Pancreas (tissue), 10 donors: ENCODE measurements around the gene TRPM8. TPM values are rescaled to one million over a fixed set of nuclear protein-coding genes. Genes with fewer than 3 reads are reported as not detected.

ENCODE experiments used
- ATAC-seq, 4 donors: fragments of 200-7000 bp; cut with Tn5 transposase; one replicate each; pipeline versions ENCODE4 v1.8.0 to v1.9.1; 2020; ENCODE audit warnings: mild to moderate bottlenecking in 4 of 4, moderate library complexity in 4 of 4
- DNase-seq, 6 donors: peaks; one replicate each; pipeline ENCODE4 v3.0.0-alpha.2; 2020
- FAIRE-seq: peaks from 2 replicates; lab custom pipeline; 2012; peaks lifted over from hg19 to GRCh38; lab: Jason Lieb, UNC
- H3K27ac ChIP-seq, 4 donors: fragments of 200-600 bp; sonication (generic); 1 replicate in 3 of 4; 2 replicates in 1 of 4; pipeline versions ENCODE4 v1.5.0 to v1.8.0; 2020
- H3K27me3 ChIP-seq, 4 donors: fragments of 200-600 bp; one replicate each; pipeline ENCODE4 v1.8.0; 2021
- H3K36me3 ChIP-seq, 3 donors: fragments of 200-600 bp; sonication (generic) in 1 of 3; one replicate each; pipeline versions ENCODE4 v1.5.0 to v1.8.0; 2020 to 2021
- H3K4me1 ChIP-seq, 3 donors: fragments of 200-600 bp; one replicate each; pipeline ENCODE4 v1.8.0; 2021
- H3K4me3 ChIP-seq, 4 donors: fragments of 200-600 bp; sonication (generic) in 2 of 4; one replicate each; pipeline versions ENCODE4 v1.5.0 to v1.8.0; 2020 to 2021
- H3K9me3 ChIP-seq, 4 donors: fragments of 200-600 bp; one replicate each; pipeline ENCODE4 v1.8.0; 2021
- CTCF ChIP-seq, 4 donors: fragments of 200-600 bp; sonication (generic) in 3 of 4; IDR thresholded peaks; one replicate each; pipeline versions ENCODE4 v1.5.0 to v1.8.0; 2021; ENCODE audit warnings: antibody characterized with exemption in 4 of 4
- WGBS, 2 donors: extraction: QIAGEN DNeasy Blood & Tissue Kit; methylation state at CpG; one replicate each; pipeline ENCODE4 v1.1.7; 2013; 5-methylcytosine and 5-hydroxymethylcytosine counted together
- intact Hi-C, 3 donors: fragments of 100-400 bp; cut with DNase I; formaldehyde crosslinking; loops; one replicate each; pipeline versions ENCODE4 v1.11.1 to v1.14.2; 2022
- polyA plus RNA-seq, 2 donors: library from polyadenylated mRNA; stranded (reverse); fragments of 200-250 nt; gene quantifications; one replicate each; pipeline ENCODE4 v1.2.3, GENCODE V29; 2013
- total RNA-seq, 6 donors: library from RNA; stranded (reverse); fragmentation: NEBNext Ultra II Directional in 4 of 6; extraction: Animal tissue kit (Norgen Biotek cat#: 25700) in 4 of 6; gene quantifications; one replicate each; pipeline versions ENCODE4 v1.2.1 to v1.2.4, GENCODE V29; 2021 to 2023
- donor health status: healthy with polysubstance abuse.
- donor health status: DM: no; HTN: no; CAD: no; lungs with moderate emphysema.
- donor health status: DM: no; HTN: no; CAD: no.
- donor health status: control.
- donor health status: control.
- donor health status: Bipolar disorder and iron deficiency.
- donor health status: DM: yes; HTN: yes; CAD: no.
- donor health status: DM: no; HTN: no; CAD: no.
- donor health status: DM: no; HTN: no; CAD: no.
- donor health status: DM: yes; HTN: yes; CAD: no.

TRPM8 gene
- total and polyA plus RNA-seq, 8 donors: 0.08 to 1.00 (median 0.23) TPM; not detected in 1

DNA sequence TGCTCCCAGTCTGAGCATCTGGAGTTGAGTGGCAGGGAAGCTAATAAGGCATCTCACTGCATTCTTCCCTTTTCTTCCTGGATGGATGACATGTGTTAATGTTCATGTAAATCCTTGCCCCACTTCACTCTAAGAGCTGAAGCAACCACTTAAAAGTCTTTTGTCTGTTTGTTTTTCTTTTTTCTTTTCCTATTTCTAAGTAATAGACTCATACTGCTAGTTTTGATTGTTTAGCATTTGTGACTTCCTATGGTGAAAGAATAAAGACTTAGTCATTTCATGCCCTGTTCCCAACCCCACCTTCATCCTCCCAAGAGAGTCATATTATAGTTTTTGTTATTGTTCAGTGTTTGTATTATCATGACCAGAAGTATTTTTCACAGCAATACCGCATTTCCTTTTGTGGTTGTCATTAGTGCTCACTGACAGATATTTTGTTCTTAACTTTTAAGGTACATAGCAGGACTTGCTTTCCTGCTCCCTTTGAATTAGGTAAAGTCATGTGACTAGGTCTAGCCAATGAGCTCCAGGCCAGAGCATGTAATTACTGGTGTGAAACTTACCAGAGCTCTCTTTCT, 115.2 kb downstream of the TRPM8 start:
- no peaks in the 10 kb centered on the region for H3K4me1 ChIP-seq
- no peak overlapping the region for H3K27ac ChIP-seq
- no peak for TF ChIP-seq CTCF (IDR thresholded peaks at IDR 0.05)
- FAIRE-seq (no peak), ATAC-seq (no peak), DNase-seq (no peak)
- H3K36me3 ChIP-seq: no peaks in the 10 kb centered on the region
- 90 to 93% methylated on average over 1 of the region's 1 CpG for WGBS, 2 donors
- H3K9me3 ChIP-seq: no peaks in the 10 kb centered on the region
- no peaks in the 10 kb centered on the region for H3K27me3 ChIP-seq
- intact Hi-C loops: no loop called here
- no peak overlapping the region for H3K4me3 ChIP-seq

DNA sequence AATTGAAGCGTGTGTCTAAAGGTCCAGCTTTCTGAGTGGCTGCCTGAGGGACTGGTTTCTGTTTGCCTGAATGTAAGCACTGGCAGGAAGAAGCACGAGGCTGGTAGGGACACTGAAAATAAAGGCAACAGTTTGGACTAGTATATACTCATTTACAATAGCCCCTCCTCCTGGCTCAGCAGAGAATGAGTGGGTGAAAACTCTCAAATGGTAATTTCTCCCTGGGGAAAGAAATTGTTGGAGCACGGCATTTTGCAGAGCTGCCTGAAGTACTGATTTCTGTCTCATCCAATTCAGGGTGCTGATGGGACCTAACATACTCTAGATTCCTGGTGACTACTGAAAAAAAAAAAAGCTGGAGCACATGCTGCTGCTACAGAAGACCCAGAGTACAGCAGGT, 116.0 kb downstream of the TRPM8 start:
- WGBS, 2 donors: 71 to 77% methylated on average over 3 of the region's 3 CpGs
- no peak for FAIRE-seq

DNA sequence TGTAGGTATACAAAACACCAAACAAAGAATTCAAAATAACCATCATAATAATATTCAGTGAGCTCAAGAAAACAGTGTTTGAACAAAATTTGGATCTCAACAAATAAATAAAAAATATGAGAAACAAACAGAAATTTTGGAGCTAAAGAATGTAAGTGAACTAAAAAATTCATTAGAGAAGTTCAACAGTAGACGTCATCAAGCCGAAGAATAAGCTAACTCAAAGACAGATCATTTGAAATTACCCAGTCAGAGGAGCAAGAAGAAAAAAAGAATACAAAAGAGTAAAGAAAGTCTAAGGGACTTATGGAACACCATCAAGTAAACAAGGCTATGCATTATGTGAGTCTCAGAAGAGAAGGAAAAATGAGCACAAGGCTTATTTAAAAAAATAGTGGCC, 116.7 kb downstream of the TRPM8 start:
- no peaks in the 10 kb centered on the region for H3K36me3 ChIP-seq
- 81 to 95% methylated on average over 2 of the region's 2 CpGs for WGBS, 2 donors
- no peak for TF ChIP-seq CTCF (IDR thresholded peaks at IDR 0.05)
- intact Hi-C loops: no loop called here
- no peak overlapping the region for H3K4me3 ChIP-seq
- H3K27me3 ChIP-seq: no peaks in the 10 kb centered on the region
- DNase-seq (no peak), ATAC-seq (no peak), FAIRE-seq (no peak)
- H3K4me1 ChIP-seq: no peaks in the 10 kb centered on the region
- H3K9me3 ChIP-seq: no peaks in the 10 kb centered on the region
- H3K27ac ChIP-seq: no peak overlapping the region

More for the DNA sequence above, 116.0 kb downstream of the TRPM8 start:
- H3K27ac ChIP-seq: no peak overlapping the region
- ATAC-seq: no peak
- no peaks in the 10 kb centered on the region for H3K9me3 ChIP-seq
- DNase-seq: no peak
- no peaks in the 10 kb centered on the region for H3K4me1 ChIP-seq
- no peaks in the 10 kb centered on the region for H3K27me3 ChIP-seq
- intact Hi-C loops: no loop called here
- no peak for TF ChIP-seq CTCF (IDR thresholded peaks at IDR 0.05)
- no peak overlapping the region for H3K4me3 ChIP-seq
- no peaks in the 10 kb centered on the region for H3K36me3 ChIP-seq

GRCh38 chr2:234038076-234038802, 121.1 kb downstream of the TRPM8 start:
- Histone ChIP-seq H3K27me3 (no peaks in the 10 kb centered on the region), H3K36me3 (no peaks in the 10 kb centered on the region), H3K27ac (no peak overlapping the region), H3K4me1 (no peaks in the 10 kb centered on the region), H3K9me3 (no peaks in the 10 kb centered on the region), H3K4me3 (no peak overlapping the region)
- DNase-seq: no peak
- FAIRE-seq: peak; percentile 32
- no peak for TF ChIP-seq CTCF (IDR thresholded peaks at IDR 0.05)
- no peak for ATAC-seq
- WGBS, 2 donors: 66 to 73% methylated on average over 2 of the region's 2 CpGs
- intact Hi-C loops: no loop called here

GRCh38 chr2:234044157-234044556, 127.0 kb downstream of the TRPM8 start:
- no peak for FAIRE-seq

More at GRCh38 chr2:234044157-234044556, 127.0 kb downstream of the TRPM8 start:
- no peak for TF ChIP-seq CTCF (IDR thresholded peaks at IDR 0.05)
- DNase-seq (no peak), ATAC-seq (peak in 1 of 4 donors; percentile 41)
- H3K27ac ChIP-seq: no peak overlapping the region
- intact Hi-C loops: no loop called here
- H3K4me3 ChIP-seq: no peak overlapping the region
- H3K4me1 ChIP-seq: no peaks in the 10 kb centered on the region
- no peaks in the 10 kb centered on the region for H3K9me3 ChIP-seq
- H3K27me3 ChIP-seq: no peaks in the 10 kb centered on the region
- WGBS, 2 donors: 37 to 45% methylated on average over 1 of the region's 1 CpG
- H3K36me3 ChIP-seq: no peaks in the 10 kb centered on the region
